Caco-2 (cell line): ENCODE data around the gene NDUFA13. TPM values are rescaled to one million over a fixed set of nuclear protein-coding genes. Genes with fewer than 3 reads are reported as not detected.

Source experiments
- BruUV-seq: library from RNA; stranded (reverse); fragments of 400-500 nt; replicated peaks from 2 replicates; lab custom pipeline; 2021; lab: Mats Ljungman, UMichigan
- CTCF ChIA-PET: fragments of 300-600 bp; sonication (Branson Sonifier 250); formaldehyde crosslinking; loops from one replicate; lab custom pipeline; 2022; ENCODE audit warnings: antibody characterized with exemption; lab: Charles Lee
- POLR2A ChIA-PET: fragments of 300-600 bp; sonication (Branson Sonifier 250); formaldehyde crosslinking; loops from one replicate; lab custom pipeline; 2022; ENCODE audit warnings: antibody characterized with exemption; lab: Charles Lee
- DNase-seq, 2 experiments: peaks; one replicate each; pipeline versions ENCODE4 v3.0.0 to v3.0.0-alpha.2; 2020 to 2022
- H3K27me3 ChIP-seq: replicated peaks from 2 replicates; pipeline ENCODE4 v1.6.0; 2011; ENCODE audit warnings: low read length; ENCODE audit not compliant: control insufficient read depth, insufficient read depth
- H3K36me3 ChIP-seq: 2 replicates; pipeline ENCODE4 v1.5.1; 2011; ENCODE audit warnings: low read length; ENCODE audit not compliant: control insufficient read depth, insufficient read depth
- H3K4me1 ChIP-seq: fragments of 250-450 bp; sonication (Bioruptor Pico); 2 replicates; pipeline ENCODE4 v1.5.1; 2020; ENCODE audit warnings: mild to moderate bottlenecking
- H3K4me3 ChIP-seq: 2 replicates; pipeline ENCODE4 v1.5.1; 2011; ENCODE audit warnings: low read depth, mild to moderate bottlenecking, control low read depth, low read length
- H3K9me3 ChIP-seq: fragments of 250-450 bp; sonication (Bioruptor Pico); 2 replicates; pipeline ENCODE4 v1.5.1; 2020; ENCODE audit warnings: mild to moderate bottlenecking, moderate library complexity
- H3K27ac Mint-ChIP-seq: one replicate; pipeline ENCODE4 v1.8.0; 2022; ENCODE audit warnings: mixed read lengths; ENCODE audit not compliant: unreplicated experiment
- H3K27me3 Mint-ChIP-seq: one replicate; pipeline ENCODE4 v1.8.0; 2022; ENCODE audit warnings: mixed read lengths; ENCODE audit not compliant: insufficient read depth, unreplicated experiment
- H3K36me3 Mint-ChIP-seq: one replicate; pipeline ENCODE4 v1.8.0; 2022; ENCODE audit warnings: mild to moderate bottlenecking, mixed read lengths; ENCODE audit not compliant: insufficient read depth, unreplicated experiment
- H3K4me1 Mint-ChIP-seq: one replicate; pipeline ENCODE4 v1.8.0; 2022; ENCODE audit warnings: low read depth, mixed read lengths; ENCODE audit not compliant: unreplicated experiment
- H3K4me3 Mint-ChIP-seq: one replicate; pipeline ENCODE4 v1.8.0; 2022; ENCODE audit warnings: mild to moderate bottlenecking, moderate library complexity, mixed read lengths; ENCODE audit not compliant: unreplicated experiment
- H3K9me3 Mint-ChIP-seq: one replicate; pipeline ENCODE4 v1.8.0; 2022; ENCODE audit warnings: mixed read lengths; ENCODE audit not compliant: unreplicated experiment
- CTCF ChIP-seq, 2 experiments: fragments of 200-600 bp in 1 of 2; IDR thresholded peaks; 1 replicate in 1 of 2; 2 replicates in 1 of 2; pipeline versions ENCODE4 v1.5.1 to v1.8.0; 2011 to 2022; ENCODE audit warnings: antibody characterized with exemption in 1 of 2, control low read depth in 1 of 2, inconsistent platforms in 1 of 2, low read depth in 1 of 2, low read length in 1 of 2, mild to moderate bottlenecking in 1 of 2, moderate library complexity in 1 of 2; ENCODE audit not compliant: insufficient read depth in 1 of 2, severe bottlenecking in 1 of 2, unreplicated experiment in 1 of 2
- intact Hi-C: fragments of 100-400 bp; cut with micrococcal nuclease; formaldehyde crosslinking; loops from one replicate; pipeline ENCODE4 v1.10.0; 2022; ENCODE audit not compliant: unreplicated experiment
- total RNA-seq: library from RNA; stranded (reverse); gene quantifications from 2 replicates; pipeline ENCODE4 v1.2.3, GENCODE V29; 2022

NDUFA13 gene
- total RNA-seq, 1 experiment from 2014 or later: 355 TPM

- CTCF ChIA-PET: interaction anchor here (0.6 to 1.4 kb wide), 7 partner anchors 15 to 303 kb away, joined by 3 to 12 read pairs (median 5); partner anchors contain the start of gene YJEFN3
- no peak overlapping the region for H3K4me3 Mint-ChIP-seq
- H3K36me3 ChIP-seq: no peaks in the 10 kb centered on the region
Measured at GRCh38 chr19:19553670-19554069, 37.6 kb downstream of the NDUFA13 start.

GRCh38 chr19:19554074-19555023, 38.3 kb downstream of the NDUFA13 start:
- BruUV-seq: no TSS peak
- peak in 1 of 2 experiments; percentile 64 for DNase-seq
- no peaks in the 10 kb centered on the region for H3K27me3 ChIP-seq
- Mint-ChIP-seq H3K27ac (no peak overlapping the region), H3K27me3 (no peaks in the 10 kb centered on the region), H3K4me3 (no peak overlapping the region), H3K36me3 (no peaks in the 10 kb centered on the region), H3K4me1 (no peaks in the 10 kb centered on the region), H3K9me3 (no peaks in the 10 kb centered on the region)
- intact Hi-C loops: loop anchor here (5.0 kb wide), 1 partner anchor 63 kb away; the partner anchor contains the start of gene PBX4
- no peaks in the 10 kb centered on the region for H3K9me3 ChIP-seq
- ChIA-PET POLR2A (no interaction called here), CTCF (interaction anchor here (0.6 to 1.3 kb wide), 8 partner anchors 14 to 302 kb away, joined by 3 to 12 read pairs (median 4); partner anchors contain the start of gene YJEFN3)
- peak; percentile 53 to 69 for TF ChIP-seq CTCF (IDR thresholded peaks at IDR 0.05; ENCODE audit: insufficient read depth in 1 of 2, low read depth in 1 of 2, low read length in 1 of 2, severe bottlenecking in 1 of 2, unreplicated experiment in 1 of 2)
- no peaks in the 10 kb centered on the region for H3K4me1 ChIP-seq
- H3K36me3 ChIP-seq: no peaks in the 10 kb centered on the region
- no peak overlapping the region for H3K4me3 ChIP-seq

More at GRCh38 chr19:19553670-19554069, 37.6 kb downstream of the NDUFA13 start:
- BruUV-seq: no TSS peak
- TF ChIP-seq CTCF (IDR thresholded peaks at IDR 0.05; ENCODE audit: insufficient read depth in 1 of 2, low read depth in 1 of 2, low read length in 1 of 2, severe bottlenecking in 1 of 2, unreplicated experiment in 1 of 2): no peak
- no peaks in the 10 kb centered on the region for H3K4me1 ChIP-seq
- no peaks in the 10 kb centered on the region for H3K27me3 ChIP-seq
- H3K36me3 Mint-ChIP-seq: no peaks in the 10 kb centered on the region
- POLR2A ChIA-PET: no interaction called here
- peaks cover 4% of the 10 kb centered on the region for H3K27me3 Mint-ChIP-seq
- H3K9me3 Mint-ChIP-seq: no peaks in the 10 kb centered on the region
- H3K9me3 ChIP-seq: no peaks in the 10 kb centered on the region
- no peaks in the 10 kb centered on the region for H3K4me1 Mint-ChIP-seq
- no peak overlapping the region for H3K27ac Mint-ChIP-seq
- no peak overlapping the region for H3K4me3 ChIP-seq
- DNase-seq: no peak
- intact Hi-C loops: loop anchor here (2.0 to 5.0 kb wide), 2 partner anchors 21 to 64 kb away; partner anchors contain the start of gene PBX4

GRCh38 chr19:19558055-19558454, 42.0 kb downstream of the NDUFA13 start:
- Histone ChIP-seq H3K9me3 (no peaks in the 10 kb centered on the region), H3K4me3 (no peak overlapping the region), H3K4me1 (no peaks in the 10 kb centered on the region), H3K36me3 (no peaks in the 10 kb centered on the region), H3K27me3 (no peaks in the 10 kb centered on the region)
- BruUV-seq: no TSS peak
- POLR2A ChIA-PET: no interaction called here
- intact Hi-C loops: no loop called here
- CTCF ChIA-PET: interaction anchor here (0.6 kb wide), 1 partner anchor 26 kb away, joined by 4 read pairs; no protein-coding TSS in a partner anchor
- Mint-ChIP-seq H3K4me1 (no peaks in the 10 kb centered on the region), H3K36me3 (no peaks in the 10 kb centered on the region), H3K27me3 (no peaks in the 10 kb centered on the region), H3K27ac (no peak overlapping the region), H3K9me3 (no peaks in the 10 kb centered on the region), H3K4me3 (no peak overlapping the region)
- TF ChIP-seq CTCF (IDR thresholded peaks at IDR 0.05; ENCODE audit: insufficient read depth in 1 of 2, low read depth in 1 of 2, low read length in 1 of 2, severe bottlenecking in 1 of 2, unreplicated experiment in 1 of 2): no peak
- no peak for DNase-seq
